H1 (cell line): ENCODE results near the gene MORC3. TPM values are rescaled to one million over a fixed set of nuclear protein-coding genes. Genes with fewer than 3 reads are reported as not detected.

Experiments used
- CTCF ChIA-PET: fragments of 300-600 bp; sonication (Branson Sonifier 250); formaldehyde crosslinking; loops from one replicate; lab custom pipeline; 2021; ENCODE audit not compliant: partially characterized antibody; lab: Charles Lee
- POLR2A ChIA-PET: fragments of 300-600 bp; sonication (Branson Sonifier 250); formaldehyde crosslinking; loops from one replicate; lab custom pipeline; 2021; ENCODE audit warnings: inconsistent platforms; ENCODE audit not compliant: partially characterized antibody; lab: Charles Lee
- DNase-seq, 2 experiments: peaks; one replicate each; pipeline versions ENCODE4 v3.0.0 to v3.0.0-alpha.2; 2010 to 2022; ENCODE audit warnings: low spot score in 2 of 2, low read depth in 1 of 2, mixed read lengths in 1 of 2
- FAIRE-seq: peaks from 2 replicates; lab custom pipeline; 2011; peaks lifted over from hg19 to GRCh38; lab: Jason Lieb, UNC
- H2AFZ ChIP-seq: 2 replicates; pipeline ENCODE4 v1.8.1; 2012; ENCODE audit warnings: low read length, inconsistent platforms
- H2AK5ac ChIP-seq: 2 replicates; pipeline ENCODE4 v1.6.1; 2013; ENCODE audit warnings: low read depth, low read length
- H2BK120ac ChIP-seq: replicated peaks from 2 replicates; pipeline ENCODE3; 2013; ENCODE audit warnings: low read depth, low read length, inconsistent platforms
- H2BK12ac ChIP-seq: 2 replicates; pipeline ENCODE4 v1.6.1; 2013; ENCODE audit warnings: low read depth, low read length
- H2BK15ac ChIP-seq: 2 replicates; pipeline ENCODE4 v1.6.1; 2013; ENCODE audit warnings: low read length
- H2BK20ac ChIP-seq: 2 replicates; pipeline ENCODE4 v1.6.1; 2013; ENCODE audit warnings: low read length
- H2BK5ac ChIP-seq: 2 replicates; pipeline ENCODE4 v1.6.1; 2013; ENCODE audit warnings: low read depth, low read length
- H3K14ac ChIP-seq: 2 replicates; pipeline ENCODE4 v1.6.1; 2013; ENCODE audit warnings: inconsistent platforms; ENCODE audit not compliant: insufficient read length
- H3K18ac ChIP-seq: 2 replicates; pipeline ENCODE4 v1.6.1; 2013; ENCODE audit warnings: low read length; ENCODE audit errors: extremely low read depth
- H3K23ac ChIP-seq: 2 replicates; pipeline ENCODE4 v1.6.1; 2013; ENCODE audit warnings: inconsistent platforms; ENCODE audit not compliant: insufficient read length
- H3K23me2 ChIP-seq: 2 replicates; pipeline ENCODE4 v1.6.1; 2013; ENCODE audit warnings: low read depth, low read length
- H3K27ac ChIP-seq: 2 replicates; pipeline ENCODE4 v1.6.1; 2011; ENCODE audit warnings: low read depth, low read length, inconsistent platforms
- H3K27me3 ChIP-seq, 4 experiments: replicated peaks in 1 of 4; 1 replicate in 1 of 4; 2 replicates in 3 of 4; pipeline versions ENCODE4 v1.6.1 to v1.8.1; 2011 to 2013; ENCODE audit warnings: low read length in 3 of 4, mild to moderate bottlenecking in 3 of 4, inconsistent platforms in 2 of 4, mixed read lengths in 2 of 4, moderate library complexity in 1 of 4; ENCODE audit not compliant: control insufficient read depth in 3 of 4, insufficient read depth in 3 of 4; ENCODE audit errors: extremely low read depth in 1 of 4
- H3K36me3 ChIP-seq, 4 experiments: 2 replicates each; pipeline versions ENCODE4 v1.6.1 to v1.8.1; 2011 to 2013; ENCODE audit warnings: mild to moderate bottlenecking in 4 of 4, low read length in 3 of 4, moderate library complexity in 2 of 4, control low read depth in 1 of 4, inconsistent platforms in 1 of 4; ENCODE audit not compliant: insufficient read depth in 4 of 4, control insufficient read depth in 2 of 4
- H3K4ac ChIP-seq: replicated peaks from 2 replicates; pipeline ENCODE3; 2013; ENCODE audit warnings: low read length, low read depth, mixed read lengths, inconsistent platforms; ENCODE audit not compliant: insufficient read length
- H3K4me1 ChIP-seq, 4 experiments: replicated peaks in 1 of 4; 1 replicate in 1 of 4; 2 replicates in 3 of 4; pipeline versions ENCODE4 v1.6.1 to v1.8.1; 2011 to 2013; ENCODE audit warnings: low read length in 3 of 4, inconsistent platforms in 2 of 4, mixed read lengths in 1 of 4; ENCODE audit not compliant: insufficient read depth in 4 of 4, control insufficient read depth in 3 of 4
- H3K4me2 ChIP-seq, 2 experiments: 2 replicates each; pipeline versions ENCODE4 v1.6.1 to v1.8.1; 2011 to 2013; ENCODE audit warnings: low read depth in 2 of 2, low read length in 2 of 2, control low read depth in 1 of 2, inconsistent platforms in 1 of 2, mild to moderate bottlenecking in 1 of 2; ENCODE audit not compliant: insufficient read depth in 1 of 2
- H3K4me3 ChIP-seq, 4 experiments: fragments of 200-600, 300-600 bp in 1 of 4; sonication (generic), shearing (Covaris generic), sonication (Bioruptor Twin) in 1 of 4; 2 replicates each; pipeline versions ENCODE4 v1.5.1 to v1.8.1; 2011 to 2016; ENCODE audit warnings: low read length in 4 of 4, low read depth in 3 of 4, control low read depth in 2 of 4, inconsistent platforms in 2 of 4, mild to moderate bottlenecking in 2 of 4, mixed read lengths in 1 of 4, moderate library complexity in 1 of 4; ENCODE audit not compliant: insufficient read depth in 2 of 4; ENCODE audit errors: extremely low read depth in 1 of 4
- H3K56ac ChIP-seq: replicated peaks from 2 replicates; pipeline ENCODE3; 2013; ENCODE audit warnings: low read depth, mild to moderate bottlenecking, mixed read lengths, low read length, inconsistent platforms; ENCODE audit not compliant: insufficient read length
- H3K79me1 ChIP-seq: 2 replicates; pipeline ENCODE4 v1.6.1; 2013; ENCODE audit warnings: low read depth, low read length, control low read depth
- H3K79me2 ChIP-seq, 2 experiments: 2 replicates each; pipeline versions ENCODE4 v1.6.1 to v1.8.1; 2012 to 2013; ENCODE audit warnings: low read length in 2 of 2, mild to moderate bottlenecking in 2 of 2, inconsistent platforms in 1 of 2; ENCODE audit not compliant: insufficient read depth in 2 of 2, control insufficient read depth in 1 of 2
- H3K9ac ChIP-seq, 4 experiments: replicated peaks in 1 of 4; 1 replicate in 1 of 4; 2 replicates in 3 of 4; pipeline versions ENCODE4 v1.6.1 to v1.8.1; 2011 to 2013; ENCODE audit warnings: low read depth in 3 of 4, low read length in 3 of 4, control low read depth in 2 of 4, mild to moderate bottlenecking in 2 of 4, moderate library complexity in 2 of 4, inconsistent platforms in 1 of 4; ENCODE audit errors: extremely low read depth in 1 of 4
- H3K9me3 ChIP-seq, 2 experiments: 2 replicates each; pipeline versions ENCODE4 v1.6.1 to v1.8.1; 2012 to 2013; ENCODE audit warnings: mild to moderate bottlenecking in 2 of 2, moderate library complexity in 2 of 2, control low read depth in 1 of 2, inconsistent platforms in 1 of 2, low read depth in 1 of 2, low read length in 1 of 2, mixed read lengths in 1 of 2; ENCODE audit not compliant: insufficient read depth in 2 of 2
- H4K20me1 ChIP-seq, 2 experiments: replicated peaks in 1 of 2; 2 replicates each; pipeline versions ENCODE3 to v1.8.1; 2011 to 2013; ENCODE audit warnings: inconsistent platforms in 2 of 2, low read length in 2 of 2, mild to moderate bottlenecking in 1 of 2; ENCODE audit not compliant: insufficient read depth in 2 of 2, control insufficient read depth in 1 of 2
- H4K5ac ChIP-seq: 2 replicates; pipeline ENCODE4 v1.6.1; 2013; ENCODE audit warnings: low read length, low read depth, mixed read lengths, inconsistent platforms; ENCODE audit not compliant: insufficient read length
- H4K8ac ChIP-seq: 2 replicates; pipeline ENCODE4 v1.8.0; 2013; ENCODE audit warnings: mild to moderate bottlenecking, moderate library complexity, low read length, inconsistent platforms; ENCODE audit not compliant: insufficient read depth; ENCODE audit errors: extremely low read depth
- H4K91ac ChIP-seq: replicated peaks from 2 replicates; pipeline ENCODE3; 2013; ENCODE audit warnings: low read length, mixed read lengths, inconsistent platforms; ENCODE audit not compliant: insufficient read length
- CHD1 ChIP-seq: IDR thresholded peaks from 2 replicates; pipeline ENCODE4 v1.6.1; 2012; ENCODE audit warnings: low read depth, low read length, improper control_type of control experiment
- CHD2 ChIP-seq: IDR thresholded peaks from 2 replicates; pipeline ENCODE4 v1.6.1; 2012; ENCODE audit warnings: low read length, improper control_type of control experiment
- HDAC2 ChIP-seq, 2 experiments: fragments of 300-600 bp in 1 of 2; sonication (generic) in 1 of 2; IDR thresholded peaks; 2 replicates each; pipeline ENCODE4 v1.6.1; 2011 to 2012; ENCODE audit warnings: low read depth in 2 of 2, low read length in 2 of 2, mild to moderate bottlenecking in 2 of 2, moderate library complexity in 2 of 2, borderline replicate concordance in 1 of 2, inconsistent platforms in 1 of 2
- JUN ChIP-seq: IDR thresholded peaks from 2 replicates; pipeline ENCODE4 v1.6.1; 2011; ENCODE audit warnings: low read depth, mild to moderate bottlenecking, improper control_type of control experiment, low read length
- SAP30 ChIP-seq: fragments of 300-600 bp; sonication (generic); IDR thresholded peaks from 2 replicates; pipeline ENCODE4 v1.7.1; 2012; ENCODE audit warnings: low read length, moderate library complexity, mild to moderate bottlenecking, inconsistent platforms; ENCODE audit not compliant: insufficient read depth, insufficient replicate concordance
- SRF ChIP-seq: IDR thresholded peaks from 2 replicates; pipeline ENCODE4 v1.6.1; 2011; ENCODE audit warnings: mild to moderate bottlenecking, low read depth, low read length, moderate library complexity
- TBP ChIP-seq: IDR thresholded peaks from 2 replicates; pipeline ENCODE4 v1.6.1; 2011; ENCODE audit warnings: low read depth, low read length, improper control_type of control experiment
- USF2 ChIP-seq: IDR thresholded peaks from 2 replicates; pipeline ENCODE4 v1.6.1; 2011; ENCODE audit warnings: low read length, improper control_type of control experiment
- ZNF274 ChIP-seq: IDR thresholded peaks from 2 replicates; pipeline ENCODE4 v1.7.0; 2012; ENCODE audit warnings: low read length, borderline replicate concordance; ENCODE audit errors: extremely low read depth
- WGBS, 2 experiments: shearing (Covaris generic) in 1 of 2; methylation state at CpG; one replicate each; pipeline versions ENCODE4 v1.1.6 to v1.1.7; 2013 to 2015; ENCODE audit warnings: low lambda C conversion rate in 2 of 2, mixed read lengths in 2 of 2, inconsistent platforms in 1 of 2, low coverage in 1 of 2, missing lambda C conversion rate in 1 of 2; ENCODE audit not compliant: insufficient replicate concordance in 2 of 2, insufficient coverage in 1 of 2, insufficient read length in 1 of 2; ENCODE audit errors: extremely low coverage in 1 of 2, missing lambda C conversion rate in 1 of 2; 5-methylcytosine and 5-hydroxymethylcytosine counted together
- polyA plus RNA-seq, 7 experiments: library from polyadenylated mRNA; depleted of rRNA in 3 of 7; stranded (reverse) in 5 of 7; unstranded in 2 of 7; fragments of >200 nt in 5 of 7; fragments of 200-250 nt in 2 of 7; gene quantifications; 1 replicate in 5 of 7; 2 replicates in 1 of 7; 4 replicates in 1 of 7; pipeline versions ENCODE4 v1.2.1 to v1.2.3, GENCODE V29; 2011 to 2013; ENCODE audit warnings: missing spikeins in 2 of 7, mixed read lengths in 2 of 7
- total RNA-seq: library from RNA; stranded (reverse); fragmentation: NEBNext Ultra II Directional; extraction: Animal tissue kit (Norgen Biotek cat#: 25700); gene quantifications from 2 replicates; pipeline ENCODE4 v1.2.1, GENCODE V29; 2021

Gene MORC3
- total and polyA plus RNA-seq, 2 of the 8 experiments (the other 6 are each of a cell fraction or from before 2014, with no cell fraction given) = 5.0 to 20.4 TPM

GRCh38 chr21:36377391-36377842 is 57.4 kb downstream of the MORC3 start:
- Histone ChIP-seq H3K27ac (no peak overlapping the region), H3K4me2 (no peak overlapping the region), H3K4ac (no peak overlapping the region), H3K23me2 (no peaks in the 10 kb centered on the region), H2AK5ac (no peak overlapping the region), H3K14ac (no peak overlapping the region), H3K56ac (no peak overlapping the region), H3K4me3 (no peak overlapping the region), H3K23ac (no peak overlapping the region), H2AFZ (no peak overlapping the region), H4K20me1 (peaks cover 0 to 1% of the 10 kb centered on the region in 2 experiments), H4K8ac (no peak overlapping the region), H3K36me3 (peaks cover 2 to 43% (median 15%) of the 10 kb centered on the region in 4 experiments), H3K27me3 (no peaks in the 10 kb centered on the region), H4K91ac (no peak overlapping the region), H3K18ac (no peak overlapping the region), H3K9me3 (no peaks in the 10 kb centered on the region), H2BK120ac (no peak overlapping the region), H3K79me1 (no peaks in the 10 kb centered on the region), H2BK20ac (no peak overlapping the region), H2BK15ac (no peak overlapping the region), H3K9ac (no peak overlapping the region), H2BK5ac (no peak overlapping the region), H4K5ac (no peak overlapping the region), H3K4me1 (0 out of 7 replicates have a peak, but pooled peaks cover 0 to 3% (median 0%) of the 10 kb centered on the region in 4 experiments), H2BK12ac (no peak overlapping the region), H3K79me2 (no peaks in the 10 kb centered on the region)
- DNase-seq = no peak
- ChIA-PET CTCF (interaction anchor here (1.4 kb wide), 1 partner anchor 11 kb away, joined by 5 read pairs; no protein-coding TSS in a partner anchor), POLR2A (interaction anchor here (1.3 kb wide), 1 partner anchor 8 kb away, joined by 5 read pairs; the partner anchor contains the start of gene CHAF1B)
- FAIRE-seq = no peak
- TF ChIP-seq CHD2 = no peak
- TF ChIP-seq SAP30 = no peak
- TF ChIP-seq CHD1 = no peak
- no peak for TF ChIP-seq TBP
- TF ChIP-seq JUN = no peak
- TF ChIP-seq ZNF274 = no peak
- no peak for TF ChIP-seq SRF
- no peak for TF ChIP-seq USF2
- TF ChIP-seq HDAC2 (IDR thresholded peaks at IDR 0.05; ENCODE audit: borderline replicate concordance in 1 of 2, low read depth in 2 of 2, low read length in 2 of 2) = no peak
- WGBS, 2 experiments = 87% methylated on average over 7 of the region's 7 CpGs; no CpG with 5 or more reads in 1 of the 2 experiments
